K562 (cell line): Measurements from ENCODE around the gene PLXND1. TPM values are rescaled to one million over a fixed set of nuclear protein-coding genes. Genes with fewer than 3 reads are reported as not detected.

Experiments used
- E2F3 ChIP-seq: fragments of 250-450 bp; sonication (Bioruptor Pico); IDR thresholded peaks from 2 replicates; pipeline ENCODE4 v1.4.0; 2020; ENCODE audit warnings: mild to moderate bottlenecking
- ETV6 ChIP-seq, 3 experiments: fragments of 150-350 bp in 1 of 3; sonication (generic) in 1 of 3; formaldehyde crosslinking in 1 of 3; IDR thresholded peaks; 2 replicates each; pipeline versions ENCODE4 v1.6.1 to v1.8.0; 2014 to 2022; ENCODE audit warnings: borderline replicate concordance in 2 of 3, low read depth in 2 of 3, antibody characterized with exemption in 1 of 3, low read length in 1 of 3, mild to moderate bottlenecking in 1 of 3, missing genetic modification reagents in 1 of 3
- NFYB ChIP-seq: IDR thresholded peaks from 2 replicates; pipeline ENCODE4 v1.6.1; 2011; ENCODE audit warnings: mild to moderate bottlenecking, moderate library complexity; ENCODE audit not compliant: insufficient read length; ENCODE audit errors: extremely low read depth
- polyA plus RNA-seq, 8 experiments: library from polyadenylated mRNA; depleted of rRNA in 4 of 8; stranded (reverse) in 5 of 8; unstranded in 3 of 8; fragments of >200 nt; fragmentation: Nextera tagmentation in 2 of 8; fragmentation: Illumina TruSeq in 1 of 8; extraction: Ambion mirVana in 2 of 8; extraction: Trizol in 1 of 8; gene quantifications; 2 replicates each; pipeline versions ENCODE4 v1.2.1 to v1.2.3, GENCODE V29; 2011 to 2014; ENCODE audit warnings: inconsistent platforms in 1 of 8, missing spikeins in 1 of 8
- total RNA-seq, 7 experiments: library from RNA; depleted of rRNA in 6 of 7; stranded (reverse); fragments of >200 nt in 6 of 7; fragmentation: Illumina TruSeq in 2 of 7; extraction: Trizol in 2 of 7; gene quantifications; 2 replicates each; pipeline versions ENCODE4 v1.2.1 to v1.2.3, GENCODE V29; 2011 to 2021; ENCODE audit warnings: low replicate concordance in 1 of 7
- TF ChIP-seq, protein P1 (sequence below), 3 experiments: IDR thresholded peaks in 2 of 3; conservative IDR thresholded peaks in 1 of 3; 2 replicates each; pipeline ENCODE4 v1.5.1; 2011 to 2012; ENCODE audit warnings: low read length in 3 of 3, mild to moderate bottlenecking in 3 of 3, control low read depth in 2 of 3, improper control_type of control experiment in 1 of 3, inconsistent platforms in 1 of 3, low read depth in 1 of 3, mixed read lengths in 1 of 3, moderate library complexity in 1 of 3; ENCODE audit not compliant: insufficient read depth in 2 of 3
- TF ChIP-seq, protein P2 (sequence below): fragments of 450-650 bp; formaldehyde crosslinking; IDR thresholded peaks from 2 replicates; pipeline ENCODE4 v1.4.0; 2022; ENCODE audit warnings: missing genetic modification characterization

Gene PLXND1
- total and polyA plus RNA-seq, 9 of the 15 experiments (the other 6 are each of a cell fraction or from before 2014, with no cell fraction given), result 0.34 to 28.8 (median 14.0) TPM

DNA sequence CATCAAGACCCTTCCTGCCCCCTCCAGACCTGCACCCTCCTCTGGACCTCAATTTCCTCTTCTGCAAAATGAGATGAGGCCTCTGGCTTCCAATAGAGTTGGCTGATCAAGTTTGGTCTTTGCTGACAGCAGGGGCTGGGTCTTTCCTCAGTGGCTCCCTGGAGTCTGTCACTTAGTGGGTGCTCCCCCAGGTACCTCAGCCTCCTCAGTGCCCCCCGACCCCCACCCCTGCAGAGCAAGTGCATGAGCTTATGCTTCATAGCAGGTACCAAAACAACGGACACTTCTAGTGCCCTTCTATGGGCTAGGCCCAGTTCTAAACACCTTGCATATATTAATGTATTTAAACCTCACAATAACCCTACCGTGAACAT lies 6.9 kb upstream of the PLXND1 start (continued):
- TF ChIP-seq, protein P1, sequence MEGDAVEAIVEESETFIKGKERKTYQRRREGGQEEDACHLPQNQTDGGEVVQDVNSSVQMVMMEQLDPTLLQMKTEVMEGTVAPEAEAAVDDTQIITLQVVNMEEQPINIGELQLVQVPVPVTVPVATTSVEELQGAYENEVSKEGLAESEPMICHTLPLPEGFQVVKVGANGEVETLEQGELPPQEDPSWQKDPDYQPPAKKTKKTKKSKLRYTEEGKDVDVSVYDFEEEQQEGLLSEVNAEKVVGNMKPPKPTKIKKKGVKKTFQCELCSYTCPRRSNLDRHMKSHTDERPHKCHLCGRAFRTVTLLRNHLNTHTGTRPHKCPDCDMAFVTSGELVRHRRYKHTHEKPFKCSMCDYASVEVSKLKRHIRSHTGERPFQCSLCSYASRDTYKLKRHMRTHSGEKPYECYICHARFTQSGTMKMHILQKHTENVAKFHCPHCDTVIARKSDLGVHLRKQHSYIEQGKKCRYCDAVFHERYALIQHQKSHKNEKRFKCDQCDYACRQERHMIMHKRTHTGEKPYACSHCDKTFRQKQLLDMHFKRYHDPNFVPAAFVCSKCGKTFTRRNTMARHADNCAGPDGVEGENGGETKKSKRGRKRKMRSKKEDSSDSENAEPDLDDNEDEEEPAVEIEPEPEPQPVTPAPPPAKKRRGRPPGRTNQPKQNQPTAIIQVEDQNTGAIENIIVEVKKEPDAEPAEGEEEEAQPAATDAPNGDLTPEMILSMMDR (IDR thresholded peaks at IDR 0.05 in 2 of 3, conservative IDR thresholded peaks at IDR 0.05 in 1 of 3; ENCODE audit: insufficient read depth in 2 of 3, low read depth in 1 of 3, low read length in 3 of 3), result no peak
- TF ChIP-seq, protein P2, sequence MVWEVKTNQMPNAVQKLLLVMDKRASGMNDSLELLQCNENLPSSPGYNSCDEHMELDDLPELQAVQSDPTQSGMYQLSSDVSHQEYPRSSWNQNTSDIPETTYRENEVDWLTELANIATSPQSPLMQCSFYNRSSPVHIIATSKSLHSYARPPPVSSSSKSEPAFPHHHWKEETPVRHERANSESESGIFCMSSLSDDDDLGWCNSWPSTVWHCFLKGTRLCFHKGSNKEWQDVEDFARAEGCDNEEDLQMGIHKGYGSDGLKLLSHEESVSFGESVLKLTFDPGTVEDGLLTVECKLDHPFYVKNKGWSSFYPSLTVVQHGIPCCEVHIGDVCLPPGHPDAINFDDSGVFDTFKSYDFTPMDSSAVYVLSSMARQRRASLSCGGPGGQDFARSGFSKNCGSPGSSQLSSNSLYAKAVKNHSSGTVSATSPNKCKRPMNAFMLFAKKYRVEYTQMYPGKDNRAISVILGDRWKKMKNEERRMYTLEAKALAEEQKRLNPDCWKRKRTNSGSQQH, result no peak
- TF ChIP-seq ETV6 (IDR thresholded peaks at IDR 0.05; ENCODE audit: borderline replicate concordance in 1 of 2, low read depth in 2 of 2, low read length in 1 of 2) (no peak), ETV6 (CRISPR knock-in tag; IDR thresholded peaks at IDR 0.05; ENCODE audit: borderline replicate concordance) (no peak), NFYB (no peak), E2F3 (CRISPR knock-in tag) (no peak)
